Neuron (in vitro differentiated cells): ENCODE data around the gene DOK7.
"Not testable (repeated sequence)": the region's sequence is repeated elsewhere in the genome, so short reads cannot be mapped to it uniquely, and the experiment has no call there.

Experiments used
- H2AFZ ChIP-seq: one replicate; pipeline ENCODE4 v1.6.1; 2013; ENCODE audit warnings: low read depth, mild to moderate bottlenecking, inconsistent platforms, low read length, moderate library complexity
- H3K27me3 ChIP-seq: one replicate; pipeline ENCODE4 v1.6.1; 2013; ENCODE audit warnings: low read length; ENCODE audit not compliant: insufficient read depth
- H3K36me3 ChIP-seq: one replicate; pipeline ENCODE4 v1.6.1; 2013; ENCODE audit warnings: low read length; ENCODE audit not compliant: insufficient read depth
- H3K4me1 ChIP-seq: one replicate; pipeline ENCODE4 v1.6.1; 2013; ENCODE audit warnings: low read length; ENCODE audit not compliant: insufficient read depth
- H3K4me3 ChIP-seq: 2 replicates; pipeline ENCODE4 v1.5.1; 2013; ENCODE audit warnings: mild to moderate bottlenecking, low read length, moderate library complexity
- H3K9me3 ChIP-seq: one replicate; pipeline ENCODE4 v1.6.1; 2013; ENCODE audit warnings: low read length

Gene DOK7

GRCh38 chr4:3499710-3500109 lies 36.6 kb downstream of the DOK7 start:
- no peaks in the 10 kb centered on the region for H3K9me3 ChIP-seq
- H2AFZ ChIP-seq, result no peak overlapping the region
- H3K4me3 ChIP-seq, result no peak overlapping the region
- peaks cover 30% of the 10 kb centered on the region for H3K36me3 ChIP-seq
- no peaks in the 10 kb centered on the region for H3K27me3 ChIP-seq
- H3K4me1 ChIP-seq, result peaks cover 6% of the 10 kb centered on the region

DNA sequence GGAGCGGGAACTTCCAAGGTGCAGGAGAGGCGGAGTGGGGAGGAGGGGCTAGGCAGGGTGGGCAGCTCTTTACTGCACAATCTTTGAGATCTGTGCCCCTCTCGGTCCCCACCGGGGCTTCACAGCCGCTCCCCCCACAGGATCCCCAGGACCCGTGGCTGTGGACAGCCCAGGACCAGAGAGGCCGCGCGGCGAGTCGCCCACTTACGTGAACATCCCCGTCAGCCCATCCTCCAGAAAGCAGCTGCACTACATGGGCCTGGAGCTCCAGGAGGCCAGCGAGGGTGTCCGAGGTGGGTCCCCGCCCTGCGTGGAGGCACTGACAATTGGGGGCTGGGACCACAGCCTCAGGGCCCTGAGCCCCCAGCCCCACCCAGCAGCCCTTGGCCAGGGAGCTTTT lies 37.0 kb downstream of the DOK7 start:
- H3K4me1 ChIP-seq, result peaks cover 2% of the 10 kb centered on the region

GRCh38 chr4:3500634-3501101 lies 37.6 kb downstream of the DOK7 start:
- Histone ChIP-seq H3K9me3 (no peaks in the 10 kb centered on the region), H3K27me3 (no peaks in the 10 kb centered on the region), H3K4me3 (no peak overlapping the region), H3K4me1 (no peaks in the 10 kb centered on the region), H2AFZ (no peak overlapping the region), H3K36me3 (peaks cover 38% of the 10 kb centered on the region)

More for the DNA sequence above, 37.0 kb downstream of the DOK7 start:
- Histone ChIP-seq H3K4me3 (no peak overlapping the region), H3K27me3 (no peaks in the 10 kb centered on the region), H3K36me3 (peaks cover 32% of the 10 kb centered on the region), H3K9me3 (no peaks in the 10 kb centered on the region), H2AFZ (no peak overlapping the region)

GRCh38 chr4:3501126-3501824 lies 38.2 kb downstream of the DOK7 start:
- H3K27me3 ChIP-seq, result no peaks in the 10 kb centered on the region
- peaks cover 39% of the 10 kb centered on the region for H3K36me3 ChIP-seq
- no peak overlapping the region for H2AFZ ChIP-seq
- H3K4me1 ChIP-seq, result no peaks in the 10 kb centered on the region
- no peaks in the 10 kb centered on the region for H3K9me3 ChIP-seq
- no peak overlapping the region for H3K4me3 ChIP-seq

DNA sequence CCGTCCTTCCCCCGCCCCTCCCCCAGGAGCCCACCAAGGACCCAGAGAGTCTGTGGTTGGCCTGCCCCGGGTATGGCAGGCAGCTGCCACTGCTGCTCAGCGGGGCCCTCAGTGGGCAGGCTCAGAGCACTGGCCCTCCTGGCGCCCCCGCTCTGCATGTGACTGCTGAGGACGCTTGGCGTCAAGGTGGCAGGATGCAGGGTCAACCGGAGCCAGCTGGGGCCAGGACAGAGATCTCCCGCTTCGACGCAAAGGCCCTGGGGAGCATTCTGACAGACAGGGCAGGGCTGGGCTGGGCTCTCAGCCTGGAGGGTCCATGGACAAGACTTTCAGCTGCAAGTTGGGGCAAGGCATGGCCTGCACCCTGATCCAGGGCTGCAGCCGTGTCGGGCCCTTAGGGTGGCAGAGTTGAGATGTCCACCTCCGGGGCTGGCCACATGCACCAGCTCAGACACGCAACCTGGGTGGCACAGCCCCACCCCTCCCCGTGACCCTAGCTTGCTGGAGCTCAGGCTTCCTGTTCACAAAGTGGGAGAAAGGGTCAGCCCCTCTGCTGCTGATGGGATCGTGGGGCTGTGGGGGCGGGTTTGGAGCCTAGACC lies 38.8 kb downstream of the DOK7 start:
- Histone ChIP-seq H3K4me1 (no peaks in the 10 kb centered on the region), H2AFZ (no peak overlapping the region), H3K27me3 (no peaks in the 10 kb centered on the region), H3K36me3 (peaks cover 44% of the 10 kb centered on the region), H3K9me3 (no peaks in the 10 kb centered on the region), H3K4me3 (no peak overlapping the region)

GRCh38 chr4:3502941-3503936 lies 40.1 kb downstream of the DOK7 start:
- no peaks in the 10 kb centered on the region for H3K9me3 ChIP-seq
- H2AFZ ChIP-seq, result no peak overlapping the region
- H3K4me1 ChIP-seq, result no peaks in the 10 kb centered on the region
- H3K4me3 ChIP-seq, result no peak overlapping the region
- H3K27me3 ChIP-seq, result no peaks in the 10 kb centered on the region
- peaks cover 53% of the 10 kb centered on the region for H3K36me3 ChIP-seq

DNA sequence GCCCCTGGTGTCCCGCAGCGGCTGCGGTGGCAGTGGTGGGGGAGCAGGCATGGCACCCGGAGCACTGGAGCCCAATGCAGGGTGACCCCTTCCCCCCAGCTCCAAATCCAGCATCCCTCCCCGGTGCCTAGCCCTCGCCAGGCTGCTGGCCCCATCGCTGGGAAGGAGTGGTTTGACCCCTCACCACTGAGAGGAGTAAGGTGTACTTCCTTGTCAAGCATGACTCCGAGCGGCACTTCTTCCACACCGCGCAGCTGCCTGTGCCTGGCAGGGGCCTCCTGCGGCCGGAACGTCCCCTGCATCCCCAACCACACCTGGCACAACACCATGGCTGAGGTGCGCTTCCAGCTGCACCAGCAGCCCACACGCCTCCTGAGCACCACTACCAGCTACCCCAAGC lies 42.1 kb downstream of the DOK7 start:
- no peaks in the 10 kb centered on the region for H3K9me3 ChIP-seq
- no peaks in the 10 kb centered on the region for H3K4me1 ChIP-seq
- no peak overlapping the region for H3K4me3 ChIP-seq
- no peaks in the 10 kb centered on the region for H3K27me3 ChIP-seq
- peaks cover 68% of the 10 kb centered on the region for H3K36me3 ChIP-seq
- H2AFZ ChIP-seq, result no peak overlapping the region

- no peak overlapping the region for H3K4me3 ChIP-seq
- peaks cover 5% of the 10 kb centered on the region for H3K9me3 ChIP-seq
- no peaks in the 10 kb centered on the region for H3K27me3 ChIP-seq
- peaks cover 73% of the 10 kb centered on the region for H3K36me3 ChIP-seq
- H3K4me1 ChIP-seq, result no peaks in the 10 kb centered on the region
- no peak overlapping the region for H2AFZ ChIP-seq
Observed at GRCh38 chr4:3508542-3508941, 45.4 kb downstream of the DOK7 start.

DNA sequence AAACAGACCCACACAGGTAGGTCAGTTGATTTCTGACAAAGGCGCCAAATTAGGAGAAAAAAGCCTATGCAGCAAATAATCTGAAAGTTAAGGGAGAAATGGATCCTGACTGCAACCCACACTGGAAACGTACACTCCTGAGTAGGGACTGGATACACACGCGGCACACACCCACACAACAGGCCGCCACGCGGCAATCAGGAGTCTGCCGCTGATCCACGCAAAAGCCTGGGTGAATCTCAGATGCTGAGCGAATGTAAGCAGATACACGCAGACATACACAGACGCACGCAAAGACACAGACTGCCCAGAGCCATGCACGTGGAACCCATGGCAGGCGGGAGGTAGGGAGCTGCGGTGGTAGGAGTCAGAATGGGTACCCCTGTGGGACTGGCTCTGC lies 47.4 kb downstream of the DOK7 start:
- Histone ChIP-seq H3K4me3 (no peak overlapping the region), H3K4me1 (no peaks in the 10 kb centered on the region), H3K9me3 (peaks cover 5% of the 10 kb centered on the region), H3K36me3 (peaks cover 79% of the 10 kb centered on the region), H2AFZ (no peak overlapping the region), H3K27me3 (no peaks in the 10 kb centered on the region)

GRCh38 chr4:3511187-3511586 lies 48.1 kb downstream of the DOK7 start:
- H3K36me3 ChIP-seq, result peaks cover 82% of the 10 kb centered on the region
- H2AFZ ChIP-seq, result no peak overlapping the region

GRCh38 chr4:3511601-3512000 lies 48.5 kb downstream of the DOK7 start:
- not testable (repeated sequence) for H3K4me1 ChIP-seq, H3K27me3 ChIP-seq, H3K4me3 ChIP-seq, H3K9me3 ChIP-seq, H2AFZ ChIP-seq
- H3K36me3 ChIP-seq, result peaks cover 85% of the 10 kb centered on the region

More at GRCh38 chr4:3511187-3511586, 48.1 kb downstream of the DOK7 start:
- no peaks in the 10 kb centered on the region for H3K27me3 ChIP-seq
- H3K9me3 ChIP-seq, result peaks cover 5% of the 10 kb centered on the region
- no peaks in the 10 kb centered on the region for H3K4me1 ChIP-seq
- no peak overlapping the region for H3K4me3 ChIP-seq

GRCh38 chr4:3512279-3512678 lies 49.2 kb downstream of the DOK7 start:
- H2AFZ ChIP-seq, result no peak overlapping the region
- H3K36me3 ChIP-seq, result peaks cover 85% of the 10 kb centered on the region
- H3K4me1 ChIP-seq, result no peaks in the 10 kb centered on the region
- no peaks in the 10 kb centered on the region for H3K27me3 ChIP-seq
- no peak overlapping the region for H3K4me3 ChIP-seq
- H3K9me3 ChIP-seq, result peaks cover 5% of the 10 kb centered on the region

DNA sequence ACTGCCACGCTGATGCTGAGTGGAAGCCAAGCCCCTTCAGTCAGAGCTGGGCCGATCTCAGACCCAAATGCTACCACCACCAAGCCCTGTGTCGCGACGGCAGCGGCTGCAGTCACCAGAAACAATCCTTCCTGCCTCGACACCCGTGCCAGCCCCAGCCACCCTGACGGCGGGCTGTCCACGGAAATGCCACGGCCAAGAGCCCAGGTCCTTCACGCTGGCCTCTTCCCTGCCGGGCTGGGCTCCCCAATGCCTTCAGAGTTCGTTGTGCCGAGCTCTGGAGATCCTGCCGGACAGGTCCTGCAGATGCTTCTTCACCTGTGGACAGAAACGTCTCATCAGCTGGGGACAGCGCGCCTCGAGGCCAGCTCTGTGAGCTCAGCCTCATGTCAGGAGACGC lies 49.6 kb downstream of the DOK7 start:
- no peak overlapping the region for H2AFZ ChIP-seq

More for the DNA sequence above, 49.6 kb downstream of the DOK7 start:
- Histone ChIP-seq H3K27me3 (no peaks in the 10 kb centered on the region), H3K36me3 (peaks cover 88% of the 10 kb centered on the region), H3K4me3 (no peak overlapping the region), H3K4me1 (no peaks in the 10 kb centered on the region), H3K9me3 (peaks cover 5% of the 10 kb centered on the region)
